CD4-positive, alpha-beta T cell treated with Interleukin-15 for 1 hour (primary cell): Measurements from ENCODE around the gene LINC01488.

ENCODE experiments used
- DNase-seq: peaks from one replicate; pipeline ENCODE4 v3.0.0-alpha.2; 2020

Gene LINC01488

GRCh38 chr11:69512790-69513189 is 31.3 kb downstream of the LINC01488 start:
- no peak for DNase-seq

- no peak for DNase-seq
These were observed 31.7 kb downstream of the LINC01488 start for GRCh38 chr11:69513196-69513595.

- DNase-seq = no peak
These were observed 32.3 kb downstream of the LINC01488 start for GRCh38 chr11:69513663-69514224.

GRCh38 chr11:69514771-69515170 is 33.3 kb downstream of the LINC01488 start:
- DNase-seq = no peak

GRCh38 chr11:69515271-69516245 is 34.1 kb downstream of the LINC01488 start:
- DNase-seq = no peak

- DNase-seq = no peak
These were observed 35.1 kb downstream of the LINC01488 start for GRCh38 chr11:69516526-69516925.

GRCh38 chr11:69518081-69518950 is 36.9 kb downstream of the LINC01488 start:
- DNase-seq = no peak

GRCh38 chr11:69520186-69520916 is 38.9 kb downstream of the LINC01488 start:
- no peak for DNase-seq

- DNase-seq = no peak
These were observed 40.0 kb downstream of the LINC01488 start for GRCh38 chr11:69521457-69521856.

GRCh38 chr11:69523453-69523852 is 42.0 kb downstream of the LINC01488 start:
- no peak for DNase-seq

- no peak for DNase-seq
These were observed 42.9 kb downstream of the LINC01488 start for GRCh38 chr11:69524291-69524882.

- DNase-seq = no peak
These were observed 43.5 kb downstream of the LINC01488 start for GRCh38 chr11:69524991-69525411.

- DNase-seq = no peak
These were observed 44.3 kb downstream of the LINC01488 start for GRCh38 chr11:69525516-69526452.

- no peak for DNase-seq
These were observed 45.0 kb downstream of the LINC01488 start for GRCh38 chr11:69526453-69526810.

GRCh38 chr11:69529001-69529400 is 47.5 kb downstream of the LINC01488 start:
- DNase-seq = no peak

- DNase-seq = no peak
These were observed 49.0 kb downstream of the LINC01488 start for GRCh38 chr11:69530278-69531070.

GRCh38 chr11:69531071-69531716 is 49.7 kb downstream of the LINC01488 start:
- DNase-seq = no peak

- DNase-seq = no peak
These were observed 50.2 kb downstream of the LINC01488 start for GRCh38 chr11:69531717-69532088.

- DNase-seq = no peak
These were observed 52.1 kb downstream of the LINC01488 start for GRCh38 chr11:69533296-69534165.
